BLaER1 (cell line): Measurements from ENCODE around the gene VPS41.

ENCODE experiments used
- H3K27ac ChIP-seq: shearing (Covaris generic); formaldehyde crosslinking; 2 replicates; pipeline ENCODE4 v1.8.1; 2022
- H3K27me3 ChIP-seq: shearing (Covaris generic); formaldehyde crosslinking; 2 replicates; pipeline ENCODE4 v1.8.1; 2022
- H3K36me3 ChIP-seq: shearing (Covaris generic); formaldehyde crosslinking; 2 replicates; pipeline ENCODE4 v1.8.1; 2022
- H3K4me1 ChIP-seq: shearing (Covaris generic); formaldehyde crosslinking; 2 replicates; pipeline ENCODE4 v1.8.1; 2022
- H3K4me2 ChIP-seq: shearing (Covaris generic); formaldehyde crosslinking; 2 replicates; pipeline ENCODE4 v1.8.1; 2022
- H3K4me3 ChIP-seq: shearing (Covaris generic); formaldehyde crosslinking; 2 replicates; pipeline ENCODE4 v1.8.1; 2022
- H3K9ac ChIP-seq: shearing (Covaris generic); formaldehyde crosslinking; 2 replicates; pipeline ENCODE4 v1.8.1; 2022
- H3K9me3 ChIP-seq: shearing (Covaris generic); formaldehyde crosslinking; 2 replicates; pipeline ENCODE4 v1.8.1; 2022
- H4K20me1 ChIP-seq: shearing (Covaris generic); formaldehyde crosslinking; 2 replicates; pipeline ENCODE4 v1.8.1; 2022
- Cebpa-rat ChIP-seq: shearing (Covaris generic); IDR thresholded peaks from 2 replicates; pipeline ENCODE4 v1.8.1; 2022

Gene VPS41

DNA sequence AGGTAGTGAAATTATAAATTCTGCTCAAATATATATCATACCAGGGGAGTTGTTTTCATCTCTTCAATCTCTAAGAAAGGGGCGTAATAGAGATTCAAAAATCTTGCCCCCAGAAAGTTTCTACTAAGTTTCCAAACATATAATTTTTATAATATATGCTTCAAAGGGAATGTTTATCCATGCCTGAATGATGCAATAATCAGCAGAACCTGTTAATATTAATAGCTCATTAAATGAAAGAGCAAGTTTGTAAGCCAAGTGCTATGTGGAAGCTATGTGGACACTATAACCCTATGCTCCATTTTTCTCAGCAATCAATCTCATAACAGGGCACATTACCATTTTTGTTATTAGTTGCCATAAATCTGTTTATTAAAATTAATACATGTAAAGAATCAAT is 25.3 kb downstream of the VPS41 start:
- TF ChIP-seq Cebpa-rat = no peak
- Histone ChIP-seq H3K36me3 (peaks cover 30% of the 10 kb centered on the region), H3K27ac (no peak overlapping the region), H3K27me3 (no peaks in the 10 kb centered on the region), H3K4me3 (no peak overlapping the region), H4K20me1 (peaks cover 27% of the 10 kb centered on the region; the same call in 1 of the 2 replicates), H3K4me1 (peaks cover 5% of the 10 kb centered on the region; the same call in 1 of the 2 replicates), H3K9me3 (peaks cover 11% of the 10 kb centered on the region), H3K9ac (no peak overlapping the region), H3K4me2 (no peak overlapping the region)

DNA sequence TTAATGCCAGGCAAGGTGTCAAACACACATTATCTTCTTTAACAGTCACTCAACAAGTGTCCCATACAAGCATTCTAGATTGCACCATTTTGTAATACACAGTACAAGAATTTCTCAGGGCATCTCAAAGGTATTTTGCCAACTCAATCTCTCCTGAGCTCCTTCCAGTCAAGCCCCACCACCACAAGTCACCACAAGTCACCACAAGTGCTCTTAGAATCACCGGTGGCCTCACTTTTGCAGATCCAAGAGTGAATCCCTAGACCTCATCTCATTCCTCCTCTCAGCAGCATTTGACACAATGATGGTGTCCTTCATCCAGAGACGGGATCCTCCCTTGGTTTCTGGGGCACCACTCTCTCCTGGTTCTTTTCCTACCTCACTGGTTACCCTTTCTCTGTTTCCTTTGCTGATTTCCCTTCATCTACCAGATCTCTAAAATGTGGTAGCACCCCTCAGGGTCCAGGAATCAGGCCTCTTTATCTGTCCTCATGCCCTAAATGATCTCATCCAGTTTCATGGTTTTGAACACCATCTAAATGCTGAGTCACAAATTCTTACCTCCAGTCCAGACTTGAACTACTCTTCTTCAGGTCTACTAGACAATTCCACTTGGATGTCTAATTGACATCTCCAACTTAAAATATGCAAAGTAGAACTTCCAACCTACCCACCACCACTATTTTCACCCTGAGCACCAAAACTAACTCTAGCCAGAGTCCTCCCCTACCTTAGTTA is 26.9 kb downstream of the VPS41 start:
- no peak for TF ChIP-seq Cebpa-rat
- Histone ChIP-seq H3K9ac (no peak overlapping the region), H3K9me3 (peaks cover 11% of the 10 kb centered on the region), H3K4me1 (peaks cover 8% of the 10 kb centered on the region; the same call in 1 of the 2 replicates), H3K27ac (no peak overlapping the region), H3K4me2 (no peak overlapping the region), H3K36me3 (peaks cover 30% of the 10 kb centered on the region), H3K4me3 (no peak overlapping the region), H4K20me1 (peaks cover 37% of the 10 kb centered on the region; the same call in 1 of the 2 replicates), H3K27me3 (no peaks in the 10 kb centered on the region)

DNA sequence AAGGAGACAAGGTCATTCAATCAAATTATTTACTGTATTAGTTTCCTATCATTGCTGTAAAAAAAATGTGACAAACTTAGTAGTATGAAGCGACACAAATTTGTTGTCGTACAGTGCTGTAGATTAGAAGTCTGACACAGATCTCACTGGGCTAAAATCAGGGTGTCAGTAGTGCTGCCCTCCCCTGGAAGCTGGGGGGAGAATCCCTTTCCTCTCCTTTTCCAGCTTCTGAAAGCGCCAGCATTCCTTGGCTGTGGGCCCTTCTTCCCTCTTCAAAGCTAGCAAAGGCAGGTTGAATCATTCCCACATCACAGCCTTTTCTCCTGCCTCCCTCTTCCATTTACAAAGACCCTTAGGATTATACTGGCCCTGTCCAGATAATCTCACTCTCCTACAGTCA is 28.0 kb downstream of the VPS41 start:
- H3K27ac ChIP-seq = no peak overlapping the region
- no peak overlapping the region for H3K9ac ChIP-seq
- peaks cover 8% of the 10 kb centered on the region; the same call in 1 of the 2 replicates for H3K4me1 ChIP-seq
- H3K4me2 ChIP-seq = no peak overlapping the region
- no peak overlapping the region for H3K4me3 ChIP-seq
- H3K27me3 ChIP-seq = no peaks in the 10 kb centered on the region
- peaks cover 19% of the 10 kb centered on the region for H3K36me3 ChIP-seq
- TF ChIP-seq Cebpa-rat = no peak
- H4K20me1 ChIP-seq = peaks cover 45% of the 10 kb centered on the region; the same call in 1 of the 2 replicates
- peaks cover 3% of the 10 kb centered on the region for H3K9me3 ChIP-seq

DNA sequence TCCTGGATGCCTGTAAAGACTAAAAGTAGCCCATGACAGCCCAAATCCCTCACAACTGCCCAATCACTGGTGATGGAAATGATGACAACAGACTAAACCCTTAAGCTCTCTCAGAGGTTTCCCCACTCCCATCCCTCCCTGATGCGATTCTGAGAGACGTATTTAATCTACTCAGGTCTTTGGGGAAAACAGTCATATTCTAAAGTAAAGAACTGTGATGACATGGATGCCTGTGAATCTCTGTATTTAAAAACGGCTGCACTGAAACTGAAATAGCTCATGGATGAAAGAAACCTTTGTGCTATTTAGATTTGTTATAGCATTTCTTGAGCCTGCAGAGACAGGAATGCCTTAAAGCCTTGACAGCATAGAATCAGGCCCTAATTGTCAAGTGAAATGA is 28.5 kb downstream of the VPS41 start:
- no peak overlapping the region for H3K27ac ChIP-seq
- peaks cover 8% of the 10 kb centered on the region; the same call in 1 of the 2 replicates for H3K4me1 ChIP-seq
- H3K9me3 ChIP-seq = no peaks in the 10 kb centered on the region
- no peak for TF ChIP-seq Cebpa-rat
- H3K4me3 ChIP-seq = no peak overlapping the region
- peaks cover 16% of the 10 kb centered on the region for H3K36me3 ChIP-seq
- peaks cover 45% of the 10 kb centered on the region; the same call in 1 of the 2 replicates for H4K20me1 ChIP-seq
- H3K27me3 ChIP-seq = no peaks in the 10 kb centered on the region
- no peak overlapping the region for H3K4me2 ChIP-seq
- no peak overlapping the region for H3K9ac ChIP-seq

DNA sequence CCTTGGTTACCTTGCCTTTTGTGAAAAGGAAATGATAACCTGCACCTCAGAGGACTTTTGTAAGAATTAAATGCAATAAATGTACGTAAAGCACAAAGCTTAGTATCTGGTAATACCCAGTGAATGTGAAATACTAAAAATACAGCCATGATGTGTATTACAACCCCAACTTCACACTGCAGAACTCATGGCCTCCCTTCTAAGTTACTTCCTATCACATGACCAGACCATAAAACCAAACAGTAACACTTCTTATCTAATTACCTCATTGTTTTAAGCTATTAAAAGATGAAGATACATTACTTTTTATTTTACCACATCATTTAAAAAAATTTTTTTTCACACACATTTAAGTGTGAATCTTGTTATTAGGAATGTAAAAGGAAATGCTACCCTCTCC is 29.0 kb downstream of the VPS41 start:
- Histone ChIP-seq H3K36me3 (peaks cover 16% of the 10 kb centered on the region), H4K20me1 (peaks cover 45% of the 10 kb centered on the region; the same call in 1 of the 2 replicates)
- TF ChIP-seq Cebpa-rat = no peak

DNA sequence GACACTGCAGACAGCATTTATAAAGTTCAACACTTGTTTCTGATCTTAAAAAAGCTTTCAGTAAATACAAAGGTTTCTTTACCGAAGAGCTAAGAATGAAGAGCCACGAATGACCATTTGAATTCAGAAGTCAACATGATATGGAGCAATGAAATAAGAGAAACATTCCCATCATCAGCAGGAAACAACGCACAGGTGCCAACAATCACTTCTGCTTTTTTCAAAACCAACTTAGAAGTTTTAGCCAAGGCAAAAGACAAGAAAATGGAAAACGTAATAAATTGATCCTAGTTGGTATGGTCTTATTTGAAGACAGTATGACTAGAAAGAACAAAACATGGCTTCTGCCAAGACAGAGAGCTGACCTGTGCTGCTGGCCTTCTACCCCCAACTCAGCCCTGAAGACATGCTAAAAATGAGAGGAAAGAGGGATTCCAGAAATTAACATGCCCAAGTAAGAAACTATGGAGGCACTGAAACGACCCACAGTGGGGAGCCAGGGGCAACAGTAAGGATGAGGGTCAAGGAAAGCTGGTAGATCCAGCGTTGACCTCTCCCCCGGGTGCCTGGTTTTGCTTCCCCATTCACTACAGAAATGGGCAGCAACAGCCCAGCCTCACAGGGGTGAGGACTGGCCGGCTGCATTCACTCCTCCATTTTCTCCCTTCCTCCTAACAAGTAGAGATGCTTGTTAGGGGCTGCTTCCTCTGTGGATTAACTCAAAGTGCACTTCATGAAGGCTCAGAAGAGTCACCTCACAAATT is 30.1 kb downstream of the VPS41 start:
- no peak overlapping the region for H3K27ac ChIP-seq
- H3K9ac ChIP-seq = no peak overlapping the region
- H4K20me1 ChIP-seq = peaks cover 45% of the 10 kb centered on the region; the same call in 1 of the 2 replicates
- no peaks in the 10 kb centered on the region for H3K9me3 ChIP-seq
- peaks cover 8% of the 10 kb centered on the region; the same call in 1 of the 2 replicates for H3K4me1 ChIP-seq
- H3K4me3 ChIP-seq = no peak overlapping the region
- H3K27me3 ChIP-seq = no peaks in the 10 kb centered on the region
- no peak for TF ChIP-seq Cebpa-rat
- H3K36me3 ChIP-seq = peaks cover 13% of the 10 kb centered on the region
- H3K4me2 ChIP-seq = no peak overlapping the region; the same call in 1 of the 2 replicates

More for the DNA sequence above, 29.0 kb downstream of the VPS41 start:
- Histone ChIP-seq H3K4me3 (no peak overlapping the region), H3K27ac (no peak overlapping the region), H3K27me3 (no peaks in the 10 kb centered on the region), H3K9ac (no peak overlapping the region), H3K4me1 (peaks cover 8% of the 10 kb centered on the region; the same call in 1 of the 2 replicates), H3K9me3 (no peaks in the 10 kb centered on the region), H3K4me2 (no peak overlapping the region)

DNA sequence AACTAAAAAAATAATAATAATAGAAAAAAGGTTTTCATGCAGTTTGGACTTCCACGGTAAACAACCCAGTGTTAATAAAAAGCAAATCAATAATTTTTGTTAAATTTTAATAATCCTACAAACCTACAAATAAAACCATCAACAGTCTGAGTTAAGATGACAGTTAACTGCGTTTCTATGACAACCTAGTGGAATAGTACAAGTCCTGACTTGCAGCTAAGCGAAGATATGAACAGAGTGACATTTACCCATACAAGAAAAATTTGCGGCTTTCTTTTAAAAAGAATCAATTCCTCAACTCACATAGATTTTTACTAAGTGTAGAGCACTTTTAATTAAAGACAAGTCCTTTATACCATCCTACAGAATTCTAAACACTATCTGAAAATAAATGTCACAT is 35.6 kb downstream of the VPS41 start:
- H3K27me3 ChIP-seq = no peaks in the 10 kb centered on the region
- H3K36me3 ChIP-seq = peaks cover 14% of the 10 kb centered on the region
- no peak overlapping the region for H3K27ac ChIP-seq
- no peak overlapping the region for H3K4me3 ChIP-seq
- H3K9ac ChIP-seq = no peak overlapping the region
- H3K4me1 ChIP-seq = peaks cover 5% of the 10 kb centered on the region; the same call in 1 of the 2 replicates
- peaks cover 18% of the 10 kb centered on the region; the same call in 1 of the 2 replicates for H4K20me1 ChIP-seq
- no peak overlapping the region for H3K4me2 ChIP-seq
- TF ChIP-seq Cebpa-rat = no peak
- H3K9me3 ChIP-seq = no peaks in the 10 kb centered on the region

DNA sequence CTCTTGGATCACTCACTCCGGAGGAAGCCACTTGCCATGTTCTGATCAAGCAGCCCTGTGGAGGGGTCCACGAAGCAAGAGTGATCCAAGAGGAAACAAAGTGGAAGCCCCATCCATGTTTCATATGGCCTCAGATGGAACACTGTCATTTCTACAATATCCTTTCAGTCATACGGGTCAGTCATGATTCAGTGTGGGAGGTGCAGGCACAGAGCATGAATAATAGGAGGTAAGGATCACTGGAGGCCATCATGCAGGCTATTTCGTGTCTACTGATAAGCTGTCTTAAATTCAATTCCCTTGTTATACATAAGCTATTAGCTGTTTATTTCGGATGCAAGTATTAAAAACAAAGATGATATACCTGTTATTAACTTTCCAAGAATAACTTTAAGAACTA is 36.8 kb downstream of the VPS41 start:
- Histone ChIP-seq H3K9me3 (no peaks in the 10 kb centered on the region), H3K4me2 (no peak overlapping the region), H3K4me1 (peaks cover 5% of the 10 kb centered on the region; the same call in 1 of the 2 replicates), H3K4me3 (no peak overlapping the region), H4K20me1 (0 out of 2 replicates have a peak, but pooled peaks cover 9% of the 10 kb centered on the region), H3K36me3 (peaks cover 27% of the 10 kb centered on the region), H3K9ac (no peak overlapping the region), H3K27ac (no peak overlapping the region), H3K27me3 (no peaks in the 10 kb centered on the region)
- no peak for TF ChIP-seq Cebpa-rat

DNA sequence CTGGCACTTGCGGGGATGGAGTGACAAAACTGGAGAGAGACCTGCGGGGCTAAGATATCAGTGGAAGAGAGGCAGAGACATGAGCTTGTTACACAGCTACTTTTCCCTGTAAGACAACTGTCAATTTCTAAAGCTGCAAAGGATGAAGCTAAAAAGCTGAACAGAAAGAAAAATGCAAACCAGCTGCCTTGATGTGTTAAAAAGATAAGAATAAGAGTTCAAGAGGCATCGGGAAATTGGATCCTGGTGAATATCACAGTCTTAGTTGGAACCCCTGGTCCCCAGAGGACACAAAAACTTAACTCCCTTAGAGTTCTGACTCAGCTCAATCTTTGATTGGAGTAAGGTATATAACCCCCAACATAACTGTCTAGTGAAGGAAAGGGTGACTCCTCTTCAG is 38.8 kb downstream of the VPS41 start:
- no peaks in the 10 kb centered on the region for H3K27me3 ChIP-seq
- no peak overlapping the region for H3K4me2 ChIP-seq
- H3K4me3 ChIP-seq = no peak overlapping the region
- TF ChIP-seq Cebpa-rat = no peak
- no peak overlapping the region for H3K27ac ChIP-seq
- H3K36me3 ChIP-seq = peaks cover 47% of the 10 kb centered on the region
- H3K9ac ChIP-seq = no peak overlapping the region
- no peaks in the 10 kb centered on the region for H4K20me1 ChIP-seq
- H3K4me1 ChIP-seq = peaks cover 5% of the 10 kb centered on the region; the same call in 1 of the 2 replicates
- H3K9me3 ChIP-seq = no peaks in the 10 kb centered on the region
